ENCODE results near the gene CACNB2.

- no peak for TF ChIP-seq POLR2A (IDR thresholded peaks at IDR 0.05; ENCODE audit: low read depth, low read length)
- TF ChIP-seq TAF1 (IDR thresholded peaks at IDR 0.05; ENCODE audit: borderline replicate concordance, low read depth, low read length): no peak
- no peak for TF ChIP-seq POLR2AphosphoS5 (IDR thresholded peaks at IDR 0.05; ENCODE audit: low read depth, low read length)
These were observed 284.0 kb downstream of the CACNB2 start for GRCh38 chr10:18424200-18424599.
